ENCODE results near the gene CNNM4.

DNA sequence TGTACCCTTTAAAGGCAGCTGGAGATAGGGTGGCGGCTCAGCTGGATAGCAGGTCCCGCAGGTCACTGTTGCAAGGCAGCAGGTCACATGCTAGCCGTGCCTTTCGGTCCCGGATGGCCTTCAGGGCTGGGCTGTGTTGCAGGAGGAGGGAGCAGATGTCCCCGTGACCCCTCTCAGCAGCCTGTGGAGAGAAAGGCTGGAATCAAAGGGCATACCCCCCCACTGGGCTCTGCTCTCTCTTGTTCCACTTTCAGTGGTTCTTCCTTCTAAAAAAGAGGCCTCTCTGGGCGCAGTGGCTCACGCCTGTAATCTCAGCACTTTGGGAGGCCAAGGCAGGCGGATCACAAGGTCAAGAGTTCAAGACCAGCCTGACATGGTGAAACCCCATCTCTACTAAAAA is 87.6 kb downstream of the CNNM4 start:
- TF ChIP-seq, protein P1, sequence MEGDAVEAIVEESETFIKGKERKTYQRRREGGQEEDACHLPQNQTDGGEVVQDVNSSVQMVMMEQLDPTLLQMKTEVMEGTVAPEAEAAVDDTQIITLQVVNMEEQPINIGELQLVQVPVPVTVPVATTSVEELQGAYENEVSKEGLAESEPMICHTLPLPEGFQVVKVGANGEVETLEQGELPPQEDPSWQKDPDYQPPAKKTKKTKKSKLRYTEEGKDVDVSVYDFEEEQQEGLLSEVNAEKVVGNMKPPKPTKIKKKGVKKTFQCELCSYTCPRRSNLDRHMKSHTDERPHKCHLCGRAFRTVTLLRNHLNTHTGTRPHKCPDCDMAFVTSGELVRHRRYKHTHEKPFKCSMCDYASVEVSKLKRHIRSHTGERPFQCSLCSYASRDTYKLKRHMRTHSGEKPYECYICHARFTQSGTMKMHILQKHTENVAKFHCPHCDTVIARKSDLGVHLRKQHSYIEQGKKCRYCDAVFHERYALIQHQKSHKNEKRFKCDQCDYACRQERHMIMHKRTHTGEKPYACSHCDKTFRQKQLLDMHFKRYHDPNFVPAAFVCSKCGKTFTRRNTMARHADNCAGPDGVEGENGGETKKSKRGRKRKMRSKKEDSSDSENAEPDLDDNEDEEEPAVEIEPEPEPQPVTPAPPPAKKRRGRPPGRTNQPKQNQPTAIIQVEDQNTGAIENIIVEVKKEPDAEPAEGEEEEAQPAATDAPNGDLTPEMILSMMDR (IDR thresholded peaks at IDR 0.05) = no peak
- TF ChIP-seq POLR2A (IDR thresholded peaks at IDR 0.05) = no peak
